GM13977 (cell line): ENCODE results near the gene CDC42SE2.

ENCODE experiments used
- DNase-seq: peaks from one replicate; pipeline ENCODE4 v3.0.0; 2012; ENCODE audit warnings: low spot score
- CTCF ChIP-seq: IDR thresholded peaks from 2 replicates; pipeline ENCODE4 v1.5.1; 2012; ENCODE audit warnings: mild to moderate bottlenecking, control low read depth; ENCODE audit not compliant: insufficient read depth; ENCODE audit errors: extremely low read depth, missing control alignments
- in situ Hi-C: fragments of 300-500 bp; cut with MboI; formaldehyde crosslinking; loops from one replicate; pipeline ENCODE4 v1.12.0; 2022; ENCODE audit warnings: low sequenced_read_pairs, low pct_unique_long_range_greater_than_20kb, mixed read lengths, inconsistent platforms; ENCODE audit not compliant: unreplicated experiment

The CDC42SE2 gene

GRCh38 chr5:131221888-131222287 lies 42.0 kb upstream of the CDC42SE2 start:
- no peak for DNase-seq
- in situ Hi-C loops = no loop called here

GRCh38 chr5:131222731-131223130 lies 41.1 kb upstream of the CDC42SE2 start:
- no peak for DNase-seq

More at GRCh38 chr5:131221888-131222287, 42.0 kb upstream of the CDC42SE2 start:
- no peak for TF ChIP-seq CTCF

GRCh38 chr5:131223751-131224386 lies 40.0 kb upstream of the CDC42SE2 start:
- DNase-seq = no peak
- in situ Hi-C loops = no loop called here
- no peak for TF ChIP-seq CTCF

More at GRCh38 chr5:131222731-131223130, 41.1 kb upstream of the CDC42SE2 start:
- TF ChIP-seq CTCF = no peak
- in situ Hi-C loops = no loop called here

- TF ChIP-seq CTCF = no peak
- in situ Hi-C loops = no loop called here
- peak; percentile 40 for DNase-seq
These were observed 39.3 kb upstream of the CDC42SE2 start for GRCh38 chr5:131224387-131225201.

- no peak for DNase-seq
- in situ Hi-C loops = no loop called here
- TF ChIP-seq CTCF = no peak
These were observed 38.4 kb upstream of the CDC42SE2 start for GRCh38 chr5:131225282-131225974.

- in situ Hi-C loops = no loop called here
- no peak for TF ChIP-seq CTCF
- DNase-seq = no peak
These were observed 37.0 kb upstream of the CDC42SE2 start for GRCh38 chr5:131226899-131227298.
